K562 (cell line): ENCODE data around the gene SMIM13. TPM values are rescaled to one million over a fixed set of nuclear protein-coding genes. Genes with fewer than 3 reads are reported as not detected.

Experiments
- ATF1 ChIP-seq, 2 experiments: fragments of 450-650 bp in 1 of 2; IDR thresholded peaks; 2 replicates each; pipeline ENCODE4 v1.6.1; 2016; ENCODE audit warnings: missing compliant biosample characterization in 1 of 2, missing genetic modification characterization in 1 of 2
- EP400 ChIP-seq: fragments of 450-650 bp; IDR thresholded peaks from 2 replicates; pipeline ENCODE4 v1.6.1; 2017; ENCODE audit warnings: antibody characterized with exemption, mild to moderate bottlenecking, moderate library complexity
- FOXJ3 ChIP-seq: sonication (generic); formaldehyde crosslinking; IDR thresholded peaks from 2 replicates; pipeline ENCODE4 v1.4.0; 2020; ENCODE audit warnings: mild to moderate bottlenecking, missing genetic modification reagents
- HMG20A ChIP-seq: fragments of 450-650 bp; formaldehyde crosslinking; conservative IDR thresholded peaks from 2 replicates; pipeline ENCODE4 v1.4.0; 2020; ENCODE audit warnings: mild to moderate bottlenecking, mixed read lengths
- KDM2B ChIP-seq: fragments of 250-450 bp; sonication (Bioruptor Pico); IDR thresholded peaks from 2 replicates; pipeline ENCODE4 v1.8.0; 2021; ENCODE audit warnings: mild to moderate bottlenecking, moderate library complexity
- MIER1 ChIP-seq: fragments of 450-650 bp; IDR thresholded peaks from 2 replicates; pipeline ENCODE4 v1.6.1; 2016; ENCODE audit warnings: antibody characterized with exemption, mild to moderate bottlenecking, low read depth
- NKRF ChIP-seq: fragments of 450-650 bp; IDR thresholded peaks from 2 replicates; pipeline ENCODE4 v1.6.1; 2016; ENCODE audit warnings: borderline replicate concordance
- SIRT6 ChIP-seq: IDR thresholded peaks from one replicate; pipeline ENCODE4 v1.6.1; 2012; ENCODE audit warnings: low read depth, mild to moderate bottlenecking, control low read depth, inconsistent platforms, low read length, moderate library complexity
- SMARCA5 ChIP-seq: fragments of 450-650 bp; IDR thresholded peaks from 2 replicates; pipeline ENCODE4 v1.6.1; 2016
- SREBF2 ChIP-seq: sonication (generic); formaldehyde crosslinking; IDR thresholded peaks from 2 replicates; pipeline ENCODE4 v1.4.0; 2020; ENCODE audit warnings: mild to moderate bottlenecking, missing genetic modification reagents
- TFAM ChIP-seq: fragments of 250-450 bp; sonication (Bioruptor Pico); conservative IDR thresholded peaks from 2 replicates; pipeline ENCODE4 v1.5.0; 2021; ENCODE audit warnings: mild to moderate bottlenecking, moderate library complexity
- ZC3H8 ChIP-seq: fragments of 450-650 bp; IDR thresholded peaks from 2 replicates; pipeline ENCODE4 v1.6.1; 2017
- ZFX ChIP-seq: sonication (generic); formaldehyde crosslinking; IDR thresholded peaks from 2 replicates; pipeline ENCODE4 v1.8.0; 2022; ENCODE audit warnings: mild to moderate bottlenecking, missing genetic modification reagents, moderate library complexity
- ZNF133 ChIP-seq: fragments of 250-450 bp; sonication (Bioruptor Pico); IDR thresholded peaks from 2 replicates; pipeline ENCODE4 v1.4.0; 2020; ENCODE audit warnings: mild to moderate bottlenecking
- ZNF146 ChIP-seq: IDR thresholded peaks from one replicate; pipeline ENCODE4 v1.6.1; 2018; ENCODE audit warnings: missing compliant biosample characterization; ENCODE audit not compliant: unreplicated experiment
- ZNF175 ChIP-seq: fragments of 200-800 bp; sonication (Bioruptor generic); IDR thresholded peaks from 2 replicates; pipeline ENCODE4 v1.6.1; 2016; ENCODE audit warnings: low read depth, mild to moderate bottlenecking, missing genetic modification characterization, missing compliant biosample characterization
- ZNF561 ChIP-seq: fragments of 450-650 bp; formaldehyde crosslinking; conservative IDR thresholded peaks from 2 replicates; pipeline ENCODE4 v1.4.0; 2020; ENCODE audit warnings: mild to moderate bottlenecking, moderate library complexity
- ZNF584 ChIP-seq: fragments of 200-800 bp; sonication (Bioruptor generic); IDR thresholded peaks from 2 replicates; pipeline ENCODE4 v1.6.1; 2016; ENCODE audit warnings: low read depth, mild to moderate bottlenecking, missing genetic modification characterization, missing compliant biosample characterization
- ZNF75A ChIP-seq: fragments of 450-650 bp; formaldehyde crosslinking; IDR thresholded peaks from 2 replicates; pipeline ENCODE4 v1.4.0; 2020; ENCODE audit warnings: mild to moderate bottlenecking
- polyA plus RNA-seq, 8 experiments: library from polyadenylated mRNA; depleted of rRNA in 4 of 8; stranded (reverse) in 5 of 8; unstranded in 3 of 8; fragments of >200 nt; fragmentation: Nextera tagmentation in 2 of 8; fragmentation: Illumina TruSeq in 1 of 8; extraction: Ambion mirVana in 2 of 8; extraction: Trizol in 1 of 8; gene quantifications; 2 replicates each; pipeline versions ENCODE4 v1.2.1 to v1.2.3, GENCODE V29; 2011 to 2014; ENCODE audit warnings: inconsistent platforms in 1 of 8, missing spikeins in 1 of 8
- total RNA-seq, 7 experiments: library from RNA; depleted of rRNA in 6 of 7; stranded (reverse); fragments of >200 nt in 6 of 7; fragmentation: Illumina TruSeq in 2 of 7; extraction: Trizol in 2 of 7; gene quantifications; 2 replicates each; pipeline versions ENCODE4 v1.2.1 to v1.2.3, GENCODE V29; 2011 to 2021; ENCODE audit warnings: low replicate concordance in 1 of 7
- TF ChIP-seq, protein P1 (sequence below): fragments of 250-450 bp; sonication (Bioruptor Pico); IDR thresholded peaks from 2 replicates; pipeline ENCODE4 v1.5.0; 2021
- TF ChIP-seq, protein P2 (sequence below): fragments of 450-650 bp; IDR thresholded peaks from 2 replicates; pipeline ENCODE4 v1.7.1; 2018; ENCODE audit warnings: mild to moderate bottlenecking, low read depth; ENCODE audit not compliant: partially characterized antibody
- TF ChIP-seq, protein P3 (sequence below): fragments of 450-650 bp; IDR thresholded peaks from 2 replicates; pipeline ENCODE4 v1.6.1; 2016; ENCODE audit warnings: antibody characterized with exemption

SMIM13 gene
- total and polyA plus RNA-seq, 9 of the 15 experiments (the other 6 are each of a cell fraction or from before 2014, with no cell fraction given) = 5.5 to 24.8 (median 11.7) TPM

DNA sequence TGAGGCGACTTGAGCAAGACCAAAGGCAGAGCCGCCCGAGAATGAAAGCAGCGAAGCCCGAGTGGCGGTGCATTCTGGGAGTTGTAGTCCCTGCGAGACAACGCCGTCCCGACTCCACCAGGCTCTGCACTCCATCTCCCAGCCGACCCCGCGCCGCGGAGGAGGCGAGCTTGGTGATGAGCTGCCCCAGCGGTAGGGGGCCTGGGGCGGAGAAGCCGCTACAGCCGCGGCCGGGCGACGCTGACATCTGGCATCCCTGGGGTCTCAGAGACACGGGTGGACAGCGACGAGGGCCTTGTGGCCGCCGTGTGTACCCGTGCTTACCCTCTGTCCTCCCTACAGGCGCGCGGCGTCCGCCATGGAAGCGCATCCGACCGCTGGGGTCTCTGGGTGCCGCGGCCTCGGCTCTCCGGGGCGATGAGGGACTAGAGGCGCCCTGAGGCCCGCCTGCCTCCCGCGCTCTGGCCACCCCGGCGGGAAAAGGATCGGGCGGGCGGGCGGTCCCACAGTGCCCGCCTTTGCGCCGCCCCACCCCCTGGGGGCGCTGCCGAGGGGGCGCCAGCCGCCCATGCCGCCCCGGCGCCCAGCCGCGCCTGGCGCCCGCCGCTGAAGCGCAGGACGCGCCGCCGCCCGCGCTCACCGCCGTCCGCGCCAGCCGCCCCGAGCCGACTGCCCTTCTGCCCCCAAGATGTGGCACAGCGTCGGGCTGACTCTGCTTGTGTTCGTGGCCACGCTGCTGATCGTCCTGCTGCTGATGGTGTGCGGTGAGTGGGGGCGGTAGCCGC, at the start of gene SMIM13 (continued):
- TF ChIP-seq ZNF584 (CRISPR knock-in tag) (0 out of 2 replicates have a peak, but pooled peaks have one; percentile 80), ZNF133 (CRISPR knock-in tag) (no peak), ZNF75A (CRISPR knock-in tag) (no peak; the same call in 1 of the 2 replicates), ZNF561 (CRISPR knock-in tag) (no peak), SMARCA5 (peak; percentile 31), MIER1 (no peak), ZC3H8 (no peak), ATF1 (CRISPR knock-in tag; IDR thresholded peaks at IDR 0.05) (no peak; the same call in 1 of the 2 replicates), ATF1 (tag; IDR thresholded peaks at IDR 0.05) (peak; percentile 92), SIRT6 (no peak), EP400 (peak; percentile 63), TFAM (CRISPR knock-in tag) (no peak), FOXJ3 (CRISPR knock-in tag) (no peak), KDM2B (CRISPR knock-in tag) (peak; percentile 47; the same call in 1 of the 2 replicates), ZFX (CRISPR knock-in tag) (peak; percentile 91), ZNF175 (CRISPR knock-in tag) (peak; percentile 51), HMG20A (CRISPR knock-in tag) (no peak), SREBF2 (CRISPR knock-in tag) (no peak), NKRF (no peak), ZNF146 (CRISPR knock-in tag) (no peak)
- TF ChIP-seq, protein P1, sequence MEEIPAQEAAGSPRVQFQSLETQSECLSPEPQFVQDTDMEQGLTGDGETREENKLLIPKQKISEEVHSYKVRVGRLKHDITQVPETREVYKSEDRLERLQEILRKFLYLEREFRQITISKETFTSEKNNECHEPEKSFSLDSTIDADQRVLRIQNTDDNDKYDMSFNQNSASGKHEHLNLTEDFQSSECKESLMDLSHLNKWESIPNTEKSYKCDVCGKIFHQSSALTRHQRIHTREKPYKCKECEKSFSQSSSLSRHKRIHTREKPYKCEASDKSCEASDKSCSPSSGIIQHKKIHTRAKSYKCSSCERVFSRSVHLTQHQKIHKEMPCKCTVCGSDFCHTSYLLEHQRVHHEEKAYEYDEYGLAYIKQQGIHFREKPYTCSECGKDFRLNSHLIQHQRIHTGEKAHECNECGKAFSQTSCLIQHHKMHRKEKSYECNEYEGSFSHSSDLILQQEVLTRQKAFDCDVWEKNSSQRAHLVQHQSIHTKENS (CRISPR knock-in tag) = no peak
- TF ChIP-seq, protein P2, sequence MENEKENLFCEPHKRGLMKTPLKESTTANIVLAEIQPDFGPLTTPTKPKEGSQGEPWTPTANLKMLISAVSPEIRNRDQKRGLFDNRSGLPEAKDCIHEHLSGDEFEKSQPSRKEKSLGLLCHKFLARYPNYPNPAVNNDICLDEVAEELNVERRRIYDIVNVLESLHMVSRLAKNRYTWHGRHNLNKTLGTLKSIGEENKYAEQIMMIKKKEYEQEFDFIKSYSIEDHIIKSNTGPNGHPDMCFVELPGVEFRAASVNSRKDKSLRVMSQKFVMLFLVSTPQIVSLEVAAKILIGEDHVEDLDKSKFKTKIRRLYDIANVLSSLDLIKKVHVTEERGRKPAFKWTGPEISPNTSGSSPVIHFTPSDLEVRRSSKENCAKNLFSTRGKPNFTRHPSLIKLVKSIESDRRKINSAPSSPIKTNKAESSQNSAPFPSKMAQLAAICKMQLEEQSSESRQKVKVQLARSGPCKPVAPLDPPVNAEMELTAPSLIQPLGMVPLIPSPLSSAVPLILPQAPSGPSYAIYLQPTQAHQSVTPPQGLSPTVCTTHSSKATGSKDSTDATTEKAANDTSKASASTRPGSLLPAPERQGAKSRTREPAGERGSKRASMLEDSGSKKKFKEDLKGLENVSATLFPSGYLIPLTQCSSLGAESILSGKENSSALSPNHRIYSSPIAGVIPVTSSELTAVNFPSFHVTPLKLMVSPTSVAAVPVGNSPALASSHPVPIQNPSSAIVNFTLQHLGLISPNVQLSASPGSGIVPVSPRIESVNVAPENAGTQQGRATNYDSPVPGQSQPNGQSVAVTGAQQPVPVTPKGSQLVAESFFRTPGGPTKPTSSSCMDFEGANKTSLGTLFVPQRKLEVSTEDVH = peak; percentile 64
- TF ChIP-seq, protein P3, sequence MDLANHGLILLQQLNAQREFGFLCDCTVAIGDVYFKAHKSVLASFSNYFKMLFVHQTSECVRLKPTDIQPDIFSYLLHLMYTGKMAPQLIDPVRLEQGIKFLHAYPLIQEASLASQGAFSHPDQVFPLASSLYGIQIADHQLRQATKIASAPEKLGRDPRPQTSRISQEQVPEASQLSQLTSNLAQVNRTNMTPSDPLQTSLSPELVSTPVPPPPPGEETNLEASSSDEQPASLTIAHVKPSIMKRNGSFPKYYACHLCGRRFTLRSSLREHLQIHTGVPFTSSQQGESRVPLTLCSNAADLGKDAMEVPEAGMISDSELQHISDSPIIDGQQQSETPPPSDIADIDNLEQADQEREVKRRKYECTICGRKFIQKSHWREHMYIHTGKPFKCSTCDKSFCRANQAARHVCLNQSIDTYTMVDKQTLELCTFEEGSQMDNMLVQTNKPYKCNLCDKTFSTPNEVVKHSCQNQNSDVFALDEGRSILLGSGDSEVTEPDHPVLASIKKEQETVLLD = no peak
